WTC11 (cell line): ENCODE results near the gene CFAP99. TPM values are rescaled to one million over a fixed set of nuclear protein-coding genes. Genes with fewer than 3 reads are reported as not detected.

Experiments used
- ATAC-seq: fragments of 200-7000 bp; cut with Tn5 transposase; 2 replicates; pipeline ENCODE4 v1.10.0; 2021; ENCODE audit warnings: mild to moderate bottlenecking, moderate library complexity
- CTCF ChIA-PET: fragments of 300-600 bp; sonication (Branson Sonifier 250); formaldehyde crosslinking; loops from one replicate; lab custom pipeline; 2021; ENCODE audit warnings: antibody characterized with exemption; lab: Charles Lee
- POLR2A ChIA-PET: fragments of 350-600 bp; sonication (Branson Sonifier 250); formaldehyde crosslinking; loops from one replicate; lab custom pipeline; 2021; ENCODE audit warnings: antibody characterized with exemption; lab: Charles Lee
- DNase-seq: peaks from one replicate; pipeline ENCODE4 v3.0.0; 2021; ENCODE audit warnings: low spot score
- H3K27ac Mint-ChIP-seq: 2 replicates; pipeline ENCODE4 v1.8.0; 2021; ENCODE audit warnings: mixed read lengths
- H3K27me3 Mint-ChIP-seq: 2 replicates; pipeline ENCODE4 v1.8.0; 2021; ENCODE audit warnings: low read depth, mild to moderate bottlenecking, moderate library complexity, mixed read lengths
- H3K36me3 Mint-ChIP-seq: 2 replicates; pipeline ENCODE4 v1.8.0; 2021; ENCODE audit warnings: mixed read lengths
- H3K4me1 Mint-ChIP-seq: 2 replicates; pipeline ENCODE4 v1.8.0; 2022; ENCODE audit warnings: mixed read lengths
- H3K4me3 Mint-ChIP-seq: 2 replicates; pipeline ENCODE4 v1.8.0; 2021; ENCODE audit warnings: mild to moderate bottlenecking, moderate library complexity, mixed read lengths
- H3K9me3 Mint-ChIP-seq: 2 replicates; pipeline ENCODE4 v1.8.0; 2021; ENCODE audit warnings: mixed read lengths
- GABPB1 ChIP-seq: sonication (generic); formaldehyde crosslinking; IDR thresholded peaks from 2 replicates; pipeline ENCODE4 v1.8.1; 2023; ENCODE audit warnings: mild to moderate bottlenecking, missing genetic modification reagents
- MYBL2 ChIP-seq: sonication (generic); formaldehyde crosslinking; IDR thresholded peaks from 2 replicates; pipeline ENCODE4 v1.8.1; 2023; ENCODE audit warnings: mild to moderate bottlenecking, moderate library complexity, missing genetic modification reagents
- NFE2L1 ChIP-seq: sonication (generic); formaldehyde crosslinking; IDR thresholded peaks from 2 replicates; pipeline ENCODE4 v1.8.1; 2023; ENCODE audit warnings: missing genetic modification reagents
- PRRX2 ChIP-seq: fragments of 250-450 bp; sonication (Bioruptor Pico); IDR thresholded peaks from 2 replicates; pipeline ENCODE4 v1.8.0; 2021; ENCODE audit warnings: mild to moderate bottlenecking
- RORB ChIP-seq: fragments of 250-450 bp; sonication (Bioruptor Pico); IDR thresholded peaks from 2 replicates; pipeline ENCODE4 v1.9.0; 2021; ENCODE audit warnings: mild to moderate bottlenecking
- SMAD4 ChIP-seq: sonication (generic); formaldehyde crosslinking; IDR thresholded peaks from 2 replicates; pipeline ENCODE4 v1.8.0; 2022; ENCODE audit warnings: mild to moderate bottlenecking, missing genetic modification reagents
- SP1 ChIP-seq: sonication (generic); formaldehyde crosslinking; conservative IDR thresholded peaks from 2 replicates; pipeline ENCODE4 v1.8.1; 2022; ENCODE audit warnings: missing genetic modification reagents
- TEAD4 ChIP-seq: sonication (generic); formaldehyde crosslinking; IDR thresholded peaks from 2 replicates; pipeline ENCODE4 v1.8.0; 2022; ENCODE audit warnings: mild to moderate bottlenecking, missing genetic modification reagents
- ZNF232 ChIP-seq: sonication (generic); formaldehyde crosslinking; IDR thresholded peaks from 2 replicates; pipeline ENCODE4 v1.8.0; 2022; ENCODE audit warnings: mild to moderate bottlenecking, missing genetic modification reagents
- ZNF317 ChIP-seq: sonication (generic); formaldehyde crosslinking; IDR thresholded peaks from 2 replicates; pipeline ENCODE4 v1.8.1; 2023; ENCODE audit warnings: low read depth, mild to moderate bottlenecking, moderate library complexity, missing genetic modification reagents, borderline replicate concordance
- total RNA-seq: library from RNA; stranded (reverse); gene quantifications from 3 replicates; pipeline ENCODE4 v1.2.3, GENCODE V29; 2021
- TF ChIP-seq, protein P1 (sequence below): sonication (generic); formaldehyde crosslinking; IDR thresholded peaks from 2 replicates; pipeline ENCODE4 v1.8.1; 2023; ENCODE audit warnings: mild to moderate bottlenecking, missing genetic modification reagents, borderline replicate concordance
- TF ChIP-seq, protein P2 (sequence below): sonication (generic); formaldehyde crosslinking; IDR thresholded peaks from 2 replicates; pipeline ENCODE4 v1.8.0; 2023; ENCODE audit warnings: missing genetic modification reagents, mild to moderate bottlenecking, borderline replicate concordance
- TF ChIP-seq, protein P3 (sequence below): sonication (generic); formaldehyde crosslinking; IDR thresholded peaks from 2 replicates; pipeline ENCODE4 v1.8.1; 2022; ENCODE audit warnings: low read depth, mild to moderate bottlenecking, moderate library complexity, missing genetic modification reagents, borderline replicate concordance
- TF ChIP-seq, protein P4 (sequence below): fragments of 250-450 bp; sonication (Bioruptor Pico); IDR thresholded peaks from 2 replicates; pipeline ENCODE4 v1.9.0; 2021; ENCODE audit warnings: mild to moderate bottlenecking
- TF ChIP-seq, protein P5 (sequence below): fragments of 250-450 bp; sonication (Bioruptor Pico); IDR thresholded peaks from 2 replicates; pipeline ENCODE4 v2.1.2; 2022; ENCODE audit warnings: mild to moderate bottlenecking, moderate library complexity
- TF ChIP-seq, protein P6 (sequence below): sonication (generic); formaldehyde crosslinking; IDR thresholded peaks from 2 replicates; pipeline ENCODE4 v1.8.0; 2022; ENCODE audit warnings: mild to moderate bottlenecking, missing genetic modification reagents
- TF ChIP-seq, protein P7 (sequence below): sonication (generic); formaldehyde crosslinking; IDR thresholded peaks from 2 replicates; pipeline ENCODE4 v1.8.1; 2023; ENCODE audit warnings: mild to moderate bottlenecking, missing genetic modification reagents
- TF ChIP-seq, protein P8 (sequence below): fragments of 200-600 bp; IDR thresholded peaks from 2 replicates; pipeline ENCODE4 v1.8.0; 2022; ENCODE audit warnings: antibody characterized with exemption

Gene CFAP99
- total RNA-seq, 1 experiment from 2014 or later, result not detected

DNA sequence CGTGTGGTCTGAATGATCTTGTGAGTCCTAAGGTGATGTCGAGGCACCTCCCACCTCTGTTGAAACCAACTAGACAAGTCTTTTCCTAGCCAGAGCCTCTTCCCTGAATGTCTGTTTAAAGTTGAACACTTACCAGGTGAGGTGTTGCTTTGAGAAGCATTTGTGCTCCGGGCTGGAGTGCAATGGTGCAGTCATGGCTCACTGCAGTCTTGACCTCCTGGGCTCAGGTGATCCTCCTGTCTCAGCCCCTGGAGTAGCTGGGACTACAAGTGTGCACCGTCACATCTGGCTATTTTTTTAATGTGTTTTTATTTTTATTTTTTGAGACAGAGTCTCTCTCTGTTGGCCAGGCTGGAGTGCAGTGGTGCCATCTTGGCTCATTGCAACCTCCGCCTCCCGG, 68.2 kb downstream of the CFAP99 start:
- DNase-seq (no peak), ATAC-seq (no peak)
- H3K27me3 Mint-ChIP-seq, result no peaks in the 10 kb centered on the region
- H3K9me3 Mint-ChIP-seq, result no peaks in the 10 kb centered on the region
- H3K4me3 Mint-ChIP-seq, result no peak overlapping the region
- TF ChIP-seq, protein P1, sequence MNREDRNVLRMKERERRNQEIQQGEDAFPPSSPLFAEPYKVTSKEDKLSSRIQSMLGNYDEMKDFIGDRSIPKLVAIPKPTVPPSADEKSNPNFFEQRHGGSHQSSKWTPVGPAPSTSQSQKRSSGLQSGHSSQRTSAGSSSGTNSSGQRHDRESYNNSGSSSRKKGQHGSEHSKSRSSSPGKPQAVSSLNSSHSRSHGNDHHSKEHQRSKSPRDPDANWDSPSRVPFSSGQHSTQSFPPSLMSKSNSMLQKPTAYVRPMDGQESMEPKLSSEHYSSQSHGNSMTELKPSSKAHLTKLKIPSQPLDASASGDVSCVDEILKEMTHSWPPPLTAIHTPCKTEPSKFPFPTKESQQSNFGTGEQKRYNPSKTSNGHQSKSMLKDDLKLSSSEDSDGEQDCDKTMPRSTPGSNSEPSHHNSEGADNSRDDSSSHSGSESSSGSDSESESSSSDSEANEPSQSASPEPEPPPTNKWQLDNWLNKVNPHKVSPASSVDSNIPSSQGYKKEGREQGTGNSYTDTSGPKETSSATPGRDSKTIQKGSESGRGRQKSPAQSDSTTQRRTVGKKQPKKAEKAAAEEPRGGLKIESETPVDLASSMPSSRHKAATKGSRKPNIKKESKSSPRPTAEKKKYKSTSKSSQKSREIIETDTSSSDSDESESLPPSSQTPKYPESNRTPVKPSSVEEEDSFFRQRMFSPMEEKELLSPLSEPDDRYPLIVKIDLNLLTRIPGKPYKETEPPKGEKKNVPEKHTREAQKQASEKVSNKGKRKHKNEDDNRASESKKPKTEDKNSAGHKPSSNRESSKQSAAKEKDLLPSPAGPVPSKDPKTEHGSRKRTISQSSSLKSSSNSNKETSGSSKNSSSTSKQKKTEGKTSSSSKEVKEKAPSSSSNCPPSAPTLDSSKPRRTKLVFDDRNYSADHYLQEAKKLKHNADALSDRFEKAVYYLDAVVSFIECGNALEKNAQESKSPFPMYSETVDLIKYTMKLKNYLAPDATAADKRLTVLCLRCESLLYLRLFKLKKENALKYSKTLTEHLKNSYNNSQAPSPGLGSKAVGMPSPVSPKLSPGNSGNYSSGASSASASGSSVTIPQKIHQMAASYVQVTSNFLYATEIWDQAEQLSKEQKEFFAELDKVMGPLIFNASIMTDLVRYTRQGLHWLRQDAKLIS (CRISPR knock-in tag), result no peak
- TF ChIP-seq ZNF232 (CRISPR knock-in tag) (no peak), TEAD4 (CRISPR knock-in tag) (no peak), MYBL2 (no peak), GABPB1 (no peak), ZNF317 (CRISPR knock-in tag) (no peak), SP1 (no peak), RORB (CRISPR knock-in tag) (no peak), NFE2L1 (no peak), SMAD4 (CRISPR knock-in tag) (no peak), PRRX2 (no peak)
- TF ChIP-seq, protein P2, sequence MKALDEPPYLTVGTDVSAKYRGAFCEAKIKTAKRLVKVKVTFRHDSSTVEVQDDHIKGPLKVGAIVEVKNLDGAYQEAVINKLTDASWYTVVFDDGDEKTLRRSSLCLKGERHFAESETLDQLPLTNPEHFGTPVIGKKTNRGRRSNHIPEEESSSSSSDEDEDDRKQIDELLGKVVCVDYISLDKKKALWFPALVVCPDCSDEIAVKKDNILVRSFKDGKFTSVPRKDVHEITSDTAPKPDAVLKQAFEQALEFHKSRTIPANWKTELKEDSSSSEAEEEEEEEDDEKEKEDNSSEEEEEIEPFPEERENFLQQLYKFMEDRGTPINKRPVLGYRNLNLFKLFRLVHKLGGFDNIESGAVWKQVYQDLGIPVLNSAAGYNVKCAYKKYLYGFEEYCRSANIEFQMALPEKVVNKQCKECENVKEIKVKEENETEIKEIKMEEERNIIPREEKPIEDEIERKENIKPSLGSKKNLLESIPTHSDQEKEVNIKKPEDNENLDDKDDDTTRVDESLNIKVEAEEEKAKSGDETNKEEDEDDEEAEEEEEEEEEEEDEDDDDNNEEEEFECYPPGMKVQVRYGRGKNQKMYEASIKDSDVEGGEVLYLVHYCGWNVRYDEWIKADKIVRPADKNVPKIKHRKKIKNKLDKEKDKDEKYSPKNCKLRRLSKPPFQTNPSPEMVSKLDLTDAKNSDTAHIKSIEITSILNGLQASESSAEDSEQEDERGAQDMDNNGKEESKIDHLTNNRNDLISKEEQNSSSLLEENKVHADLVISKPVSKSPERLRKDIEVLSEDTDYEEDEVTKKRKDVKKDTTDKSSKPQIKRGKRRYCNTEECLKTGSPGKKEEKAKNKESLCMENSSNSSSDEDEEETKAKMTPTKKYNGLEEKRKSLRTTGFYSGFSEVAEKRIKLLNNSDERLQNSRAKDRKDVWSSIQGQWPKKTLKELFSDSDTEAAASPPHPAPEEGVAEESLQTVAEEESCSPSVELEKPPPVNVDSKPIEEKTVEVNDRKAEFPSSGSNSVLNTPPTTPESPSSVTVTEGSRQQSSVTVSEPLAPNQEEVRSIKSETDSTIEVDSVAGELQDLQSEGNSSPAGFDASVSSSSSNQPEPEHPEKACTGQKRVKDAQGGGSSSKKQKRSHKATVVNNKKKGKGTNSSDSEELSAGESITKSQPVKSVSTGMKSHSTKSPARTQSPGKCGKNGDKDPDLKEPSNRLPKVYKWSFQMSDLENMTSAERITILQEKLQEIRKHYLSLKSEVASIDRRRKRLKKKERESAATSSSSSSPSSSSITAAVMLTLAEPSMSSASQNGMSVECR (CRISPR knock-in tag), result no peak
- TF ChIP-seq, protein P3, sequence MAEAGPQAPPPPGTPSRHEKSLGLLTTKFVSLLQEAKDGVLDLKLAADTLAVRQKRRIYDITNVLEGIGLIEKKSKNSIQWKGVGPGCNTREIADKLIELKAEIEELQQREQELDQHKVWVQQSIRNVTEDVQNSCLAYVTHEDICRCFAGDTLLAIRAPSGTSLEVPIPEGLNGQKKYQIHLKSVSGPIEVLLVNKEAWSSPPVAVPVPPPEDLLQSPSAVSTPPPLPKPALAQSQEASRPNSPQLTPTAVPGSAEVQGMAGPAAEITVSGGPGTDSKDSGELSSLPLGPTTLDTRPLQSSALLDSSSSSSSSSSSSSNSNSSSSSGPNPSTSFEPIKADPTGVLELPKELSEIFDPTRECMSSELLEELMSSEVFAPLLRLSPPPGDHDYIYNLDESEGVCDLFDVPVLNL (CRISPR knock-in tag), result no peak
- TF ChIP-seq, protein P4, sequence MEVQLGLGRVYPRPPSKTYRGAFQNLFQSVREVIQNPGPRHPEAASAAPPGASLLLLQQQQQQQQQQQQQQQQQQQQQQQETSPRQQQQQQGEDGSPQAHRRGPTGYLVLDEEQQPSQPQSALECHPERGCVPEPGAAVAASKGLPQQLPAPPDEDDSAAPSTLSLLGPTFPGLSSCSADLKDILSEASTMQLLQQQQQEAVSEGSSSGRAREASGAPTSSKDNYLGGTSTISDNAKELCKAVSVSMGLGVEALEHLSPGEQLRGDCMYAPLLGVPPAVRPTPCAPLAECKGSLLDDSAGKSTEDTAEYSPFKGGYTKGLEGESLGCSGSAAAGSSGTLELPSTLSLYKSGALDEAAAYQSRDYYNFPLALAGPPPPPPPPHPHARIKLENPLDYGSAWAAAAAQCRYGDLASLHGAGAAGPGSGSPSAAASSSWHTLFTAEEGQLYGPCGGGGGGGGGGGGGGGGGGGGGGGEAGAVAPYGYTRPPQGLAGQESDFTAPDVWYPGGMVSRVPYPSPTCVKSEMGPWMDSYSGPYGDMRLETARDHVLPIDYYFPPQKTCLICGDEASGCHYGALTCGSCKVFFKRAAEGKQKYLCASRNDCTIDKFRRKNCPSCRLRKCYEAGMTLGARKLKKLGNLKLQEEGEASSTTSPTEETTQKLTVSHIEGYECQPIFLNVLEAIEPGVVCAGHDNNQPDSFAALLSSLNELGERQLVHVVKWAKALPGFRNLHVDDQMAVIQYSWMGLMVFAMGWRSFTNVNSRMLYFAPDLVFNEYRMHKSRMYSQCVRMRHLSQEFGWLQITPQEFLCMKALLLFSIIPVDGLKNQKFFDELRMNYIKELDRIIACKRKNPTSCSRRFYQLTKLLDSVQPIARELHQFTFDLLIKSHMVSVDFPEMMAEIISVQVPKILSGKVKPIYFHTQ (CRISPR knock-in tag), result no peak
- TF ChIP-seq, protein P5, sequence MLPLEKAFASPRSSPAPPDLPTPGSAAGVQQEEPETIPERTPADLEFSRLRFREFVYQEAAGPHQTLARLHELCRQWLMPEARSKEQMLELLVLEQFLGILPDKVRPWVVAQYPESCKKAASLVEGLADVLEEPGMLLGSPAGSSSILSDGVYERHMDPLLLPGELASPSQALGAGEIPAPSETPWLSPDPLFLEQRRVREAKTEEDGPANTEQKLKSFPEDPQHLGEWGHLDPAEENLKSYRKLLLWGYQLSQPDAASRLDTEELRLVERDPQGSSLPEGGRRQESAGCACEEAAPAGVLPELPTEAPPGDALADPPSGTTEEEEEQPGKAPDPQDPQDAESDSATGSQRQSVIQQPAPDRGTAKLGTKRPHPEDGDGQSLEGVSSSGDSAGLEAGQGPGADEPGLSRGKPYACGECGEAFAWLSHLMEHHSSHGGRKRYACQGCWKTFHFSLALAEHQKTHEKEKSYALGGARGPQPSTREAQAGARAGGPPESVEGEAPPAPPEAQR, result no peak
- TF ChIP-seq, protein P6, sequence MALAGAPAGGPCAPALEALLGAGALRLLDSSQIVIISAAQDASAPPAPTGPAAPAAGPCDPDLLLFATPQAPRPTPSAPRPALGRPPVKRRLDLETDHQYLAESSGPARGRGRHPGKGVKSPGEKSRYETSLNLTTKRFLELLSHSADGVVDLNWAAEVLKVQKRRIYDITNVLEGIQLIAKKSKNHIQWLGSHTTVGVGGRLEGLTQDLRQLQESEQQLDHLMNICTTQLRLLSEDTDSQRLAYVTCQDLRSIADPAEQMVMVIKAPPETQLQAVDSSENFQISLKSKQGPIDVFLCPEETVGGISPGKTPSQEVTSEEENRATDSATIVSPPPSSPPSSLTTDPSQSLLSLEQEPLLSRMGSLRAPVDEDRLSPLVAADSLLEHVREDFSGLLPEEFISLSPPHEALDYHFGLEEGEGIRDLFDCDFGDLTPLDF (CRISPR knock-in tag), result no peak
- TF ChIP-seq, protein P7, sequence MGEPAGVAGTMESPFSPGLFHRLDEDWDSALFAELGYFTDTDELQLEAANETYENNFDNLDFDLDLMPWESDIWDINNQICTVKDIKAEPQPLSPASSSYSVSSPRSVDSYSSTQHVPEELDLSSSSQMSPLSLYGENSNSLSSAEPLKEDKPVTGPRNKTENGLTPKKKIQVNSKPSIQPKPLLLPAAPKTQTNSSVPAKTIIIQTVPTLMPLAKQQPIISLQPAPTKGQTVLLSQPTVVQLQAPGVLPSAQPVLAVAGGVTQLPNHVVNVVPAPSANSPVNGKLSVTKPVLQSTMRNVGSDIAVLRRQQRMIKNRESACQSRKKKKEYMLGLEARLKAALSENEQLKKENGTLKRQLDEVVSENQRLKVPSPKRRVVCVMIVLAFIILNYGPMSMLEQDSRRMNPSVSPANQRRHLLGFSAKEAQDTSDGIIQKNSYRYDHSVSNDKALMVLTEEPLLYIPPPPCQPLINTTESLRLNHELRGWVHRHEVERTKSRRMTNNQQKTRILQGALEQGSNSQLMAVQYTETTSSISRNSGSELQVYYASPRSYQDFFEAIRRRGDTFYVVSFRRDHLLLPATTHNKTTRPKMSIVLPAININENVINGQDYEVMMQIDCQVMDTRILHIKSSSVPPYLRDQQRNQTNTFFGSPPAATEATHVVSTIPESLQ (CRISPR knock-in tag), result no peak
- TF ChIP-seq, protein P8, sequence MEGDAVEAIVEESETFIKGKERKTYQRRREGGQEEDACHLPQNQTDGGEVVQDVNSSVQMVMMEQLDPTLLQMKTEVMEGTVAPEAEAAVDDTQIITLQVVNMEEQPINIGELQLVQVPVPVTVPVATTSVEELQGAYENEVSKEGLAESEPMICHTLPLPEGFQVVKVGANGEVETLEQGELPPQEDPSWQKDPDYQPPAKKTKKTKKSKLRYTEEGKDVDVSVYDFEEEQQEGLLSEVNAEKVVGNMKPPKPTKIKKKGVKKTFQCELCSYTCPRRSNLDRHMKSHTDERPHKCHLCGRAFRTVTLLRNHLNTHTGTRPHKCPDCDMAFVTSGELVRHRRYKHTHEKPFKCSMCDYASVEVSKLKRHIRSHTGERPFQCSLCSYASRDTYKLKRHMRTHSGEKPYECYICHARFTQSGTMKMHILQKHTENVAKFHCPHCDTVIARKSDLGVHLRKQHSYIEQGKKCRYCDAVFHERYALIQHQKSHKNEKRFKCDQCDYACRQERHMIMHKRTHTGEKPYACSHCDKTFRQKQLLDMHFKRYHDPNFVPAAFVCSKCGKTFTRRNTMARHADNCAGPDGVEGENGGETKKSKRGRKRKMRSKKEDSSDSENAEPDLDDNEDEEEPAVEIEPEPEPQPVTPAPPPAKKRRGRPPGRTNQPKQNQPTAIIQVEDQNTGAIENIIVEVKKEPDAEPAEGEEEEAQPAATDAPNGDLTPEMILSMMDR, result no peak
- ChIA-PET CTCF (no interaction called here), POLR2A (no interaction called here)
- peaks cover 55% of the 10 kb centered on the region for H3K4me1 Mint-ChIP-seq
- peak overlapping the region; percentile 34 for H3K27ac Mint-ChIP-seq
- H3K36me3 Mint-ChIP-seq, result peaks cover 21% of the 10 kb centered on the region
